Activated T-helper 2 cell treated with anti-CD3 and anti-CD28 coated beads, Interferon-gamma antibody, Interleukin-2, Interleukin-4, amounts not matched to agents 10 μg/mL and 5 μg/mL and 100 μg/mL, durations not matched to agents 14 hours and 24 hours and 36 hours (primary cell): ENCODE results near the gene OR5A1. TPM values are rescaled to one million over a fixed set of nuclear protein-coding genes. Genes with fewer than 3 reads are reported as not detected.
"Not testable (repeated sequence)": the region's sequence is repeated elsewhere in the genome, so short reads cannot be mapped to it uniquely, and the experiment has no call there.

ENCODE experiments used
- DNase-seq: peaks from one replicate; pipeline ENCODE4 v3.0.0; 2021; ENCODE audit warnings: low spot score
- H3K27ac Mint-ChIP-seq: one replicate; pipeline ENCODE4 v1.8.0; 2021; ENCODE audit warnings: mixed read lengths
- H3K27me3 Mint-ChIP-seq: one replicate; pipeline ENCODE4 v1.8.0; 2021; ENCODE audit warnings: low read depth, mixed read lengths
- H3K36me3 Mint-ChIP-seq: one replicate; pipeline ENCODE4 v1.8.0; 2021; ENCODE audit warnings: low read depth, mixed read lengths
- H3K4me1 Mint-ChIP-seq: one replicate; pipeline ENCODE4 v1.8.0; 2021; ENCODE audit warnings: low read depth, mixed read lengths
- H3K4me3 Mint-ChIP-seq: one replicate; pipeline ENCODE4 v1.8.0; 2021; ENCODE audit warnings: low read depth, mild to moderate bottlenecking, moderate library complexity, mixed read lengths
- H3K9me3 Mint-ChIP-seq: one replicate; pipeline ENCODE4 v1.8.0; 2021; ENCODE audit warnings: mixed read lengths
- intact Hi-C: fragments of 100-400 bp; cut with micrococcal nuclease; formaldehyde crosslinking; loops from one replicate; pipeline ENCODE4 v1.15.1; 2023
- total RNA-seq: library from RNA; stranded (reverse); gene quantifications from 2 replicates; pipeline ENCODE4 v1.2.3, GENCODE V29; 2022

OR5A1 gene
- total RNA-seq, 1 donor from 2014 or later, result not detected

DNA sequence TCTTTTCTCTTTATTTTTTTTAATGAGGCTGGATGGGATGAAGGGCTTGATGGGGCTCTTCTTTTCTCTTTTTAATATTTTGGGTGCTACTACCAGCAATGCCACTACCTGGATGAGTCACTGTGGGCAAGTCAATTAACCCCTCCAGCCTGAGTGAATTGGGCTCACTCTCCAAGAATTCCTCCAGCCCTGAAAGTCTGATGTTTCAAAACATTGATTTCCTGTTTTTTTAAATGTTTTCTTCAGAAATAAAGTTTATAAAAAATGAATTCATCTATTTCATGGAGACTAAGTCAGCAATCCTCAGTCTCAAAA, 9.2 kb upstream of the OR5A1 start:
- Mint-ChIP-seq H3K27me3 (peaks cover 5% of the 10 kb centered on the region), H3K36me3 (no peaks in the 10 kb centered on the region), H3K9me3 (no peaks in the 10 kb centered on the region), H3K27ac (no peak overlapping the region), H3K4me1 (no peaks in the 10 kb centered on the region), H3K4me3 (no peak overlapping the region)
- intact Hi-C loops, result no loop called here
- DNase-seq, result no peak

DNA sequence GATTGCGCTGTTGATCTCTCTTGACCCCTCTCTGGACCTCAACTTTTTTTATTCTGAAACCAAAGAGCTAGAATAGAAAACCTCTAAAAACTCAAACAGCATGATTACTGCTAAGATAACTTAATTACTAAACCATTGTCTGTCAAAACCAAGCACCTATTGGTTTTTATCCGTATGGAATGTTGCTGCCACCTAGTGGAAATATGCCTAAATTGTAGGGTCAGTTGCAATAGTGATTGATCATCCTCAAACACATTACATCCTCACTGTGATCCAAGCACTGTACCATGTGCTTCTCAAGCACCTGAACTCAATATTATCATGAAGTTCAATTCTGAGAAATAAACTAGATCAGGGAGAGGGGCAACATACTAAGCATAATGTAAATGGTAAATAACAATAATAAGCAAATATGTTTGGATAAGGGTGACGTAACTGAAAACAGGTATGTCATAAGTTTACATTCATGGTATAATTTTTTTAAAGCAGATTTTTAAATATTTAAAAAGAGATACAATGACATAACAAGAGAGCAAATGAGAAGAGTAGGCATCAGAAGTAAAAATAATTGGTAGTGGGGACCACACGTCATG, 6.2 kb upstream of the OR5A1 start:
- no peaks in the 10 kb centered on the region for H3K9me3 Mint-ChIP-seq
- H3K4me3 Mint-ChIP-seq, result no peak overlapping the region
- intact Hi-C loops, result loop anchor here (1.0 to 10.0 kb wide), 2 partner anchors 145 to 259 kb away; no protein-coding TSS in a partner anchor
- DNase-seq, result peak; percentile 12
- no peak overlapping the region for H3K27ac Mint-ChIP-seq
- H3K27me3 Mint-ChIP-seq, result peaks cover 8% of the 10 kb centered on the region
- H3K4me1 Mint-ChIP-seq, result no peaks in the 10 kb centered on the region
- H3K36me3 Mint-ChIP-seq, result no peaks in the 10 kb centered on the region

DNA sequence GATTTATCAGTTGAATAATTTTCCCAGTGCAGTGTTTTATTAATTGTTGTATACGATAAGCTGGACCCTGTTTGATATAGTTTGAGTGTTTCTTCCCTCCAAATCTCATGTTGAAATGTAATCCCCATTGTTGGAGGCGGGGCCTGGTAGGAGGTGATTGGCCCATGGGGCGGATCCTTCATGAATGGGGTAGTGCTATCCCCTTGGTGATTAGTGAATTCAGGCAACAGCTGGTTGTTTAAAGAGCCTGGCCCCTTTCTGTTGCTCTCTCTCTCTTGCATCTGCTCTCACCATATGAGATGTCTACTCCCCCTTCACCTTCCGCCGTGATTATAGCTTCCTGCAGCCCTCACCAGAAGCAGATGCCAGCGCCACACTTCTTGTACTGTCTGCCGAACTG, 1.5 kb downstream of the OR5A1 start:
- intact Hi-C loops, result loop anchor here (10.0 kb wide), 1 partner anchor 153 kb away; no protein-coding TSS in a partner anchor
- H3K4me1 Mint-ChIP-seq, result no peaks in the 10 kb centered on the region

DNA sequence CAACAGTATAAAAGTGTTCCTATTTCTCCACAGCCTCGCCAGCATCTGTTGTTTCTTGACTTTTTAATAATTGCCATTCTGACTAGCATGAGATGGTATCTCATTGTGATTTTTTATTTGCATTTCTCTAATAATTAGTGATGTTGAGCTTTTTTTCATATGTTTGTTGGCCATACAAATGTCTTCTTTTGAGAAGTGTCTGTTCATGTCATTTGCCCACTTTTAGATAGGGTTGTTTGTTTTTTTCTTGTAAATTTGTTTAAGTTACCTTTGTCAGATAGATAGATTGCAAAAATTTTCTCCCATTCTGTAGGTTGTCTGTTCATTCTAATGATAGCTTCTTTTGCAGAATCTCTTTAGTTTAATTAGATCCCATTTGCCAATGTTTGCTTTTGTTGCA, 9.4 kb downstream of the OR5A1 start:
- H3K4me1 Mint-ChIP-seq, H3K4me3 Mint-ChIP-seq, H3K36me3 Mint-ChIP-seq, H3K27ac Mint-ChIP-seq, H3K9me3 Mint-ChIP-seq, intact Hi-C loops, H3K27me3 Mint-ChIP-seq, DNase-seq: not testable (repeated sequence)

More for the DNA sequence above, 1.5 kb downstream of the OR5A1 start:
- H3K27me3 Mint-ChIP-seq, result peaks cover 4% of the 10 kb centered on the region
- no peaks in the 10 kb centered on the region for H3K9me3 Mint-ChIP-seq
- no peak for DNase-seq
- no peak overlapping the region for H3K27ac Mint-ChIP-seq
- H3K36me3 Mint-ChIP-seq, result no peaks in the 10 kb centered on the region
- no peak overlapping the region for H3K4me3 Mint-ChIP-seq

DNA sequence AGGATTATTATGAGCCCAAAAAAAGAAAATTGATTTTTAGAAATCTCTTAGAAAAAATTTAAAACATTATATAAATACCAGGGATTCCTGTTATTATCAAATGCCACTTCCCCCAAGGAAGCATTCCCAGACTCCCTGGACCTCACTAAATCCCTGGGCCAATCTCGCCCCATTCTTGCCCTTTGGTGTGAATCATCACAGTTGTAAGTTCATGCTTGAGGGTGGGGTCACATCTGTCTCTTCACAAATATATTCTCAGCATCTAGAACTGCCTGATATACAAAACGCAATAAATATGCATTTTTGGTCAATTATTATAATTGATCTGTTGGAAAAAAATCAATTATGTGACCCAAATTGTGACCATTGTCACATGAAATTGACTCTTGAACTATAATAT, 12.2 kb downstream of the OR5A1 start:
- no peak for DNase-seq
- intact Hi-C loops, result no loop called here
- Mint-ChIP-seq H3K27ac (no peak overlapping the region), H3K27me3 (peaks cover 2% of the 10 kb centered on the region), H3K9me3 (no peaks in the 10 kb centered on the region), H3K36me3 (no peaks in the 10 kb centered on the region), H3K4me3 (no peak overlapping the region), H3K4me1 (no peaks in the 10 kb centered on the region)

DNA sequence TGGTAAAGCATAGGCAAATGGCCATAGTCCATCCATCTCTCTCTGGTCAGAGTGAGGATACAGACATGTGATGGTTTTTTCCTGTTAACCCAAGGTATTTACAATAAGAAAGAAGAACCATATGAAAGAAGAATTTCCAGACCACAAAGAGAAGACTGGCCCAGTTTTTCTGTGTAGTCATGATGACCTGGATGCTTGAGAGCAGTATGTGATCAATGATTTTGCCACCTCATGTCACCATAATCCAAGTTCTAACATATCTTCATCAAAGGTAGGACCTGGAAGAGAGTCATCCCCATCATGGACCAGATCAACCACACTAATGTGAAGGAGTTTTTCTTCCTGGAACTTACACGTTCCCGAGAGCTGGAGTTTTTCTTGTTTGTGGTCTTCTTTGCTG, 20.4 kb downstream of the OR5A1 start, which contains the start of gene OR4D6:
TSS of gene OR4D6 (plus strand) at position 301 of the 400 bp plus-strand sequence. CDS start at position 301, 0 bp downstream.
- intact Hi-C loops, result no loop called here
- no peaks in the 10 kb centered on the region for H3K36me3 Mint-ChIP-seq
- no peaks in the 10 kb centered on the region for H3K27me3 Mint-ChIP-seq
- no peak within 1 kb of the TSS for H3K27ac Mint-ChIP-seq
- no peaks in the 10 kb centered on the region for H3K4me1 Mint-ChIP-seq
- no peaks in the 10 kb centered on the region for H3K9me3 Mint-ChIP-seq
- DNase-seq, result no peak
- no peak within 1 kb of the TSS for H3K4me3 Mint-ChIP-seq

DNA sequence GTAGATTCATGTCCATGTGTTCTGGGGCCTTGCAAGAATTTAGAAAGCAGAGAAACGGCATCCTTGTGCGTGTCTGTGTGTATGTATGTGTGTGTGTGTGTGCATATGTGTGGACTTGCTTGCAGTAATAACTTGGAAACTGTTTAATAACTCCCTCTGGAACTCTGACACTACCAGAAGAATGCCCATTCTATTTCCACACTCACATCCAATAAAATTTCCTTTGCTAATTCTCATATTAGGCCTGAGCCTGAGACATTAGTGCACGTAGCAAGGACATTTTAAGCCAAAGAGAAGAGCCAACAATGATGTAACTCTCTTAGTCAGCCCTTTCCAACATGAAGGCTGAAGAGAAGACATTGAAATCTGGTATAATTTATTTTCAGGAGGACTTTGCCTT, 23.6 kb downstream of the OR5A1 start:
- Mint-ChIP-seq H3K4me3 (no peak overlapping the region), H3K27ac (no peak overlapping the region), H3K4me1 (no peaks in the 10 kb centered on the region), H3K27me3 (no peaks in the 10 kb centered on the region), H3K9me3 (no peaks in the 10 kb centered on the region), H3K36me3 (no peaks in the 10 kb centered on the region)
- no peak for DNase-seq
- intact Hi-C loops, result no loop called here

DNA sequence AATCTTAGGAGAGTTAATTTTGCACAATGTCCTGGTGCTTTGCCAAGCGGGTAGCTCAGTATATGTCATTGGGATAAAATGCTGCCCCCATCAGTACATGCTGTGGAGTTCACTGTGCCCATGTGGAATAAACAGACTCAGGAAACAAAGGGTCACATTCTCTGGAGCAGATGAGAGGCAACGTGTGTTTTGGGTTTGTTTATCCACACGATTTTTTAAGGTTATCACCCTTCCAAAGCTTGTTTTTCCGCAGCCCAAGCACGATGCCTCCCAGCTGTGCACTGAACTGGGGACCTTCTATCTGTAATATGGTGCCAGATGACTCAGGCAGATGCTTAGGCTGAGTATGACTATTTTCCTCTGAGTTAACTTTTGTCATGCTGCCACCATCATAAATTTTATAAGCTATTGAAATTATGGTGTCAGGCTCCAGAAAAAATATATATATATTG, 26.9 kb downstream of the OR5A1 start:
- intact Hi-C loops, result no loop called here
- no peak overlapping the region for H3K27ac Mint-ChIP-seq
- H3K4me3 Mint-ChIP-seq, result no peak overlapping the region
- no peaks in the 10 kb centered on the region for H3K27me3 Mint-ChIP-seq
- no peaks in the 10 kb centered on the region for H3K4me1 Mint-ChIP-seq
- H3K36me3 Mint-ChIP-seq, result no peaks in the 10 kb centered on the region
- no peak for DNase-seq
- no peaks in the 10 kb centered on the region for H3K9me3 Mint-ChIP-seq

DNA sequence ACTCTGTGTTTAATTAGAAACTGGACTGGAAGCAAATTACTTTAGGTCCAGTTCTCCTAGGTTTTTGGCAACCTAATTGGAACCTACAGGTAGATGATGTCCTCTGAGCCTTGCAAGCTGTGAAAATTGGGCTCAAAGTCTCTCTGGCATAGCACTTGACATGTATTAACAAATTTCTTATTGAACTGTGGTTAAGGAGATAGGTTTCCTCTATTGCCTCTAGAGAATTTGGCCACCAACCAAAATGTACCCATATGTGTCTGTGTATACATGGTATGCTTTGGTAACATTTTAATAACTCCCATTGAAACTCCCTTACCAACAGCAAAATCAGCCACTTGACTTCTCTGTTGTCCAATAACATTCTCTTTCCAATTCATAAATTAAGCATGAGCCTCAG, 36.7 kb downstream of the OR5A1 start, which contains the start of gene OR4D10:
TSS of gene OR4D10 (plus strand) at position 301 of the 400 bp plus-strand sequence. CDS start 4,115 bp downstream, outside the sequence.
- peaks cover 3% of the 10 kb centered on the region for H3K27me3 Mint-ChIP-seq
- H3K27ac Mint-ChIP-seq, result no peak within 1 kb of the TSS
- intact Hi-C loops, result no loop called here
- no peak within 1 kb of the TSS for H3K4me3 Mint-ChIP-seq
- H3K4me1 Mint-ChIP-seq, result no peaks in the 10 kb centered on the region
- H3K36me3 Mint-ChIP-seq, result no peaks in the 10 kb centered on the region
- no peak for DNase-seq
- no peaks in the 10 kb centered on the region for H3K9me3 Mint-ChIP-seq

DNA sequence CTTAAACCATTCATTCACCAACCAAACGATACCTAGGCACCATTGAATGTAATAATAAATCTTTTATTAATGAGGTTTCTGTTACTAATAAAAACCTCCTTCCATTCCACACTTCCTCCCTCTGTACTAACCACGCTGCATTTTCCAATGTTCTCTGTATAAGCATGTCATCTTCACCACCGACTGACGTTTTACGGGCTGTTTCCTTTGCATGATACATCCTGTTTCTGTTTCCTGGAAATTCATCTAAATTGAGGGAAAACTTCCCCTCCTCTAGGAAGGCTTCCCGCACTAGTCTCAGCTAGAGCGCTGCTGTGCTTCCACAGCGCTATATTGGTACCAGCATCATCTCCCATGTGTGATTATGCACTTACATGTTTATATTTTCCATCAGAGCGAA, 38.9 kb downstream of the OR5A1 start:
- no peaks in the 10 kb centered on the region for H3K36me3 Mint-ChIP-seq
- H3K4me1 Mint-ChIP-seq, result no peaks in the 10 kb centered on the region
- DNase-seq, result no peak
- H3K27me3 Mint-ChIP-seq, result peaks cover 4% of the 10 kb centered on the region
- no peaks in the 10 kb centered on the region for H3K9me3 Mint-ChIP-seq
- no peak overlapping the region for H3K27ac Mint-ChIP-seq
- intact Hi-C loops, result no loop called here
- H3K4me3 Mint-ChIP-seq, result no peak overlapping the region

DNA sequence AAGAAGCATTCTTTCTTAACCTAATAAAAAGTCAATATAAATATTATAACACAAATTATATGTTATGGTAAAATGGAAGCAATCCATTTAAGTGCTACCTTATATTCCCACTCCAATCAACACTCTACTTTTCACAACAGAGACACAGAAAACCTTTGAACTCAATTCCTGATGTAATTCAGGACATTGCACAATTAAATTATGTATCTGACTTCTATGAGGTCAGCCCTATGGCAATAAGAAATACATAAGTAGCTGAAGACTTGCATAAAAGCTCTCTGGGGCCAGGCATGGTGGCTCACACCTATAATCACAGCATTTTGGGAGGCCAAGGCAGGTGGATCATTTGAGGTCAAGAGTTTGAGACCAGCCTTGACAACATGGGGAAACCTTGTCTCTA, 43.6 kb downstream of the OR5A1 start:
- Mint-ChIP-seq H3K27me3 (peaks cover 4% of the 10 kb centered on the region), H3K4me1 (no peaks in the 10 kb centered on the region), H3K27ac (no peak overlapping the region), H3K4me3 (no peak overlapping the region), H3K9me3 (no peaks in the 10 kb centered on the region), H3K36me3 (no peaks in the 10 kb centered on the region)
- DNase-seq, result no peak
- intact Hi-C loops, result no loop called here

DNA sequence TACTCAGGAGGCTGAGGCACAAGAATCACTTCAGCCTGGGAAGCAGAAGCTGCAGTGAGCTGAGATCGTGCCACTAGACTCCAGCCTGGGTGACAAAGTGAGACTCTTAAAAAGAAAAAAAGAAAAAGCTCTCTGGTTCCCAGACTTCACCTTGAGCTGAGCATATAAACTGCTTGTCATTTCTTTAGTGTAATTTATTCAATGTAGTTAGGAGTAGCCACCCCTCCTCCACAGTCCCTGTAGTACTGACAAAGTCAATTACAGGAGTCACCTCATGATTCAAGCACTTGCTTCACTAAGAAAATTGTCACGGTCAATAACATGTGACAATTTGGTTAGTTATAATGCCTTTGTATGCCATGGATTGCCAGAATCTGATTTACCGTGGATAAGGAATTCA, 44.1 kb downstream of the OR5A1 start:
- Mint-ChIP-seq H3K4me1 (no peaks in the 10 kb centered on the region), H3K36me3 (no peaks in the 10 kb centered on the region), H3K9me3 (no peaks in the 10 kb centered on the region), H3K27ac (no peak overlapping the region), H3K27me3 (peaks cover 4% of the 10 kb centered on the region), H3K4me3 (no peak overlapping the region)
- intact Hi-C loops, result no loop called here
- DNase-seq, result no peak
